Progenitor cell of endocrine pancreas (in vitro differentiated cells): ENCODE data around the gene TLR5. TPM values are rescaled to one million over a fixed set of nuclear protein-coding genes. Genes with fewer than 3 reads are reported as not detected.

ENCODE experiments used
- DNase-seq: peaks from one replicate; pipeline ENCODE4 v3.0.0; 2021; ENCODE audit warnings: low spot score; ENCODE audit not compliant: unreplicated experiment
- H3K27ac Mint-ChIP-seq: 2 replicates; pipeline ENCODE4 v1.8.0; 2021; ENCODE audit warnings: mild to moderate bottlenecking, moderate library complexity, mixed read lengths
- H3K27me3 Mint-ChIP-seq: 2 replicates; pipeline ENCODE4 v1.8.0; 2021; ENCODE audit warnings: mixed read lengths
- H3K36me3 Mint-ChIP-seq: 2 replicates; pipeline ENCODE4 v1.8.0; 2022; ENCODE audit warnings: mixed read lengths; ENCODE audit not compliant: insufficient read depth
- H3K4me1 Mint-ChIP-seq: 2 replicates; pipeline ENCODE4 v1.8.0; 2021; ENCODE audit warnings: low read depth, mixed read lengths
- H3K4me3 Mint-ChIP-seq: 2 replicates; pipeline ENCODE4 v1.8.0; 2021; ENCODE audit warnings: low read depth, mild to moderate bottlenecking, moderate library complexity, mixed read lengths
- H3K9me3 Mint-ChIP-seq: 2 replicates; pipeline ENCODE4 v1.8.0; 2021; ENCODE audit warnings: low read depth, mixed read lengths
- total RNA-seq: library from RNA; stranded (reverse); gene quantifications from 2 replicates; pipeline ENCODE4 v1.2.1, GENCODE V29; 2021
- TF ChIP-seq, protein P1 (sequence below): fragments of 200-600 bp; sonication (generic); IDR thresholded peaks from one replicate; pipeline ENCODE4 v1.5.0; 2021; ENCODE audit warnings: antibody characterized with exemption, mild to moderate bottlenecking; ENCODE audit not compliant: unreplicated experiment

TLR5 gene
- total RNA-seq, 1 donor from 2014 or later, result 3.2 TPM

- no peak overlapping the region for H3K27ac Mint-ChIP-seq
- peaks cover 37% of the 10 kb centered on the region for H3K27me3 Mint-ChIP-seq
- no peaks in the 10 kb centered on the region for H3K36me3 Mint-ChIP-seq
- TF ChIP-seq, protein P1, sequence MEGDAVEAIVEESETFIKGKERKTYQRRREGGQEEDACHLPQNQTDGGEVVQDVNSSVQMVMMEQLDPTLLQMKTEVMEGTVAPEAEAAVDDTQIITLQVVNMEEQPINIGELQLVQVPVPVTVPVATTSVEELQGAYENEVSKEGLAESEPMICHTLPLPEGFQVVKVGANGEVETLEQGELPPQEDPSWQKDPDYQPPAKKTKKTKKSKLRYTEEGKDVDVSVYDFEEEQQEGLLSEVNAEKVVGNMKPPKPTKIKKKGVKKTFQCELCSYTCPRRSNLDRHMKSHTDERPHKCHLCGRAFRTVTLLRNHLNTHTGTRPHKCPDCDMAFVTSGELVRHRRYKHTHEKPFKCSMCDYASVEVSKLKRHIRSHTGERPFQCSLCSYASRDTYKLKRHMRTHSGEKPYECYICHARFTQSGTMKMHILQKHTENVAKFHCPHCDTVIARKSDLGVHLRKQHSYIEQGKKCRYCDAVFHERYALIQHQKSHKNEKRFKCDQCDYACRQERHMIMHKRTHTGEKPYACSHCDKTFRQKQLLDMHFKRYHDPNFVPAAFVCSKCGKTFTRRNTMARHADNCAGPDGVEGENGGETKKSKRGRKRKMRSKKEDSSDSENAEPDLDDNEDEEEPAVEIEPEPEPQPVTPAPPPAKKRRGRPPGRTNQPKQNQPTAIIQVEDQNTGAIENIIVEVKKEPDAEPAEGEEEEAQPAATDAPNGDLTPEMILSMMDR, result no peak
- no peak overlapping the region for H3K4me3 Mint-ChIP-seq
- H3K9me3 Mint-ChIP-seq, result no peaks in the 10 kb centered on the region
- peaks cover 3% of the 10 kb centered on the region for H3K4me1 Mint-ChIP-seq
- DNase-seq, result no peak
Observed at GRCh38 chr1:223125766-223126165, 17.3 kb downstream of the TLR5 start.

DNA sequence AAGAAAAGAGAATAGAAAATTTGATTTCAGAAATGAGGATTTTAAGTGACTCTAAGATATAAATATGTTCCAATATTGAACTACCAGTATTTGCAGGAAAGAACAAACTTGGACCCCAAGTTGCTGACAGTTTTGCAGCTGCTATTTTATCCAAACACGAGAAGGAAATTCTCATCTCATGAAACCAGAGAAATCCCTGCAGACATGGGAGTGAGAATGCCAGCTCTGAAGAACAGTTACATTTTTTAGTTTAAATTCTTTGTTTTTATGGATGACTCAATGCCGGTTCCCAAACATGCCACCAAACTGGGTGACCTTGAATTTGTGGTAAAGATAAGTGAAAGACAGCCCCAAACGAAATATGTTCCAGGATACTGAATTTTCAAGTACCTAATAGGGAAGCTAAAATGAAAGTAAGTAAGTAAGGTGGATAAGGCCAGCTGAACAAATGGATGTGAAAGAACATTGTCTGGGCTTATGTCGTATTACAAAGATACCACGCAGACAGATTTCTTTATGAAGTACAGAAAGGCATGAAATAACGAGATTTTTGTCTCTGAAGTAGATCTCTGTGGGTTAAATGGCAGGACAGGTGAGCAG is 19.9 kb downstream of the TLR5 start:
- Mint-ChIP-seq H3K27ac (no peak overlapping the region), H3K9me3 (no peaks in the 10 kb centered on the region), H3K4me3 (no peak overlapping the region)

GRCh38 chr1:223118418-223118817 is 24.6 kb downstream of the TLR5 start:
- peaks cover 4% of the 10 kb centered on the region for H3K9me3 Mint-ChIP-seq

More for the DNA sequence above, 19.9 kb downstream of the TLR5 start:
- Mint-ChIP-seq H3K27me3 (peaks cover 12% of the 10 kb centered on the region), H3K4me1 (peaks cover 13% of the 10 kb centered on the region), H3K36me3 (no peaks in the 10 kb centered on the region)
- DNase-seq, result no peak
- TF ChIP-seq, protein P1, result no peak

GRCh38 chr1:223116950-223117349 is 26.1 kb downstream of the TLR5 start:
- peaks cover under 1% of the 10 kb centered on the region for H3K27me3 Mint-ChIP-seq
- no peak overlapping the region for H3K4me3 Mint-ChIP-seq
- TF ChIP-seq, protein P1, result no peak
- H3K36me3 Mint-ChIP-seq, result peaks cover 1% of the 10 kb centered on the region
- H3K4me1 Mint-ChIP-seq, result peaks cover 11% of the 10 kb centered on the region
- DNase-seq, result no peak
- no peak overlapping the region for H3K27ac Mint-ChIP-seq
- peaks cover 4% of the 10 kb centered on the region for H3K9me3 Mint-ChIP-seq

More at GRCh38 chr1:223118418-223118817, 24.6 kb downstream of the TLR5 start:
- TF ChIP-seq, protein P1, result no peak
- Mint-ChIP-seq H3K36me3 (peaks cover 1% of the 10 kb centered on the region), H3K4me1 (peaks cover 11% of the 10 kb centered on the region), H3K27ac (no peak overlapping the region), H3K4me3 (no peak overlapping the region), H3K27me3 (peaks cover 6% of the 10 kb centered on the region)
- DNase-seq, result no peak

- H3K27me3 Mint-ChIP-seq, result no peaks in the 10 kb centered on the region
- DNase-seq, result no peak
- peaks cover 1% of the 10 kb centered on the region for H3K36me3 Mint-ChIP-seq
- H3K9me3 Mint-ChIP-seq, result peaks cover 4% of the 10 kb centered on the region
- no peak overlapping the region for H3K4me3 Mint-ChIP-seq
- peaks cover 13% of the 10 kb centered on the region for H3K4me1 Mint-ChIP-seq
- TF ChIP-seq, protein P1, result no peak
- no peak overlapping the region for H3K27ac Mint-ChIP-seq
Observed at GRCh38 chr1:223114871-223115270, 28.2 kb downstream of the TLR5 start.
